ENCODE data around the gene TPD52L2.

TPD52L2 gene

DNA sequence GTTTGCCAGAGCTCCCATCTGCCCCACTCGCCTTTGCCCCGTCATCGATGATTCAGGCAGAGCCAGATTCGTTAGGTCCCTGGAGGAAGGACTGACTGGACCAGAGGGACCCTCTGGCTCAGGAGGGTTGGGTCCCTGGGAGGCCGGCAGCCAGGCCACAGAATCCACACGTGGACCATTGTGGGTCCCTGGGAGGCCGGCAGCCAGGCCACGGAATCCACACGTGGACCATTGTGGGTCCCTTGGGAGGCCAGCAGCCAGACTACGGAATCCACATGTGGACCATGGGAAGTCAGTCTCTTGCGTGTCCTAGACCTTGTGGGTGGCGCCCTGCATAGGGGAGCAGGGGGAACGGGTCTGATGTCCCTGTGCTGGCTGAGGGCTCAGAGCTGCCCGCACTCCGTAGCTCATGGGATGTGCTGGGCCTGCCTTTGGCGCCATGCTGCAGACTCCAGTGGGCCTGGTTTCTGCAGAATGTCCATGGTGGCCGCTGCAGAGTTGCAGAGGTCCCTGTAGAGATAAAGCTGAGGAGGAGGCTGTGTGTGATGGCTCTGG is 67.6 kb downstream of the TPD52L2 start:
- DNase-seq (ENCODE audit: low read depth) = no peak

DNA sequence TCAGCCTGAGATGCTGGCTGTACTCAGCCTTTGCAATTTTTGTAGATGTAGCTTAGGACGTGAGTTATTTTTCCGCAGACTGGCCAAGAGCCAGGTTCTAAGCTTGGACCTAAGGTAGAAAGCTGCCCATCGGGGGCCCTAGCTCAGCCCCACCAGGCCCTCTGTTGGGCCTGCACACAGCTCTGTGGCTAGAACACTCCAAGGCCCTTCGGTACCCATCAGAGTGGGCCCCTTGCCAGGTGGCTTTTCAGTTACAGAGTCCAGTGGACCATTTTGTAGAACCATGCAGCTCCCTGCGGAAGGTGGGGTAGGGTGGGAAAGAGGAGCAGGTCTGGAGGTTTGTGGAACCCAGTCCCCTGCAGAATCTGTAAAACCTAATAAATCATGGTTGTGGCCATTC is 68.6 kb downstream of the TPD52L2 start:
- no peak for DNase-seq (ENCODE audit: low read depth)

DNA sequence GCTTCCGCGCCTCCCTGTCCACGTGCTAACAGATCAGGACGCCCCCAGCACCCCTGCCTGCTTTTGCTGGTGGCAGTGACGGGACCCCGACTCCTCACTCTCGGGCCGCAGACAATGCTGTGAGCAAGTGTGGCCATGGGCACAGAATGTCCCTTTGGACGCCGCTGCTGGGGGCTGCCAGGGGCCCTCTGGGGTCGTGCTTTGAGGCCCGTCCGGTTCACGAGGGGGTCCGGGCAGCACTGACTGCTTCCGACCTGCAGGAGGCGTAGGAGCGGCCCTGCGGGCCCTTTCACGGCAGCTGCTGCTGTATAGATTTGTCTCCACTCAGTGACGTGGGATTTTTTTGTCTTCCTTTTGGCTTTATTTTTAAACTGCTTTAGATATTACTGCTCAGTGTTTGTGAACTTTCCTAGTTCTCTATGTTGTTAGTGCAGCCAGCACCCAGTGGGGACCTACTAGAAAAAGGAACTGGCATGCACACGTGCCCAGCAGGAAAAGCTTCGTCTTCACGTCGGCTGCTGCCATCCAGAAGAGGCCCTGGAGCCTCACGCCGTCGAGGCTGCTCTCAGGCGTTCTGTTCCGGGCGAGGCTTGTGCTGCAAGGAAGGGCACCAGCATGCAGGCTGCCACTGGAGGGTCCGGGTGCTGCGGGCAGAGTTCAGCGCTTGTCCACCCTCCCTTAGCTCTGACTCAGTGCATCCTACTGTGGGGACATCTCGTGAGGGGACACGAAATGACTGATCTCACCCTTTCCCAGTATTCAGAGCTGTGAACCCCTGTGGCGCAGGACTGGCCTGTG is 69.4 kb downstream of the TPD52L2 start:
- no peak for DNase-seq (ENCODE audit: low read depth)

DNA sequence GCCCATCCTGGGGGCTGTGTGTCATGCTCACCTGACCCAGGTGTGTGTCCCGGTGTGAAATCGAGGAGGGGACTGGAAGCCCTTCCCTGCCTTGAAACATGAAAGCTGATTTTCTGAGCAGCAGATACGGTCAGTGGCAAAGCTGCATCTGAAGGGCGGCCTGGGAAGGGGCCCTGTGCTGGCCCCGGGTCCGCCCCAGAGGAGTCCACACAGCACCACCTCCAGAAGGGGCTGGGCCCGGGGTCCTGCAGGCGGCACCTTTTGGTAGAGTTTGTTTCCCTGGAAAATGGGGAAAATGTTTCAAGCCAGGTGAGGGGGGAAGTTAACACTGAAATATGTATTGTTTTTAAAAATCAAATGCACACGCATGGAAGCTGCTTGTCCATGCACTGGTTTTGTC is 70.4 kb downstream of the TPD52L2 start:
- no peak for DNase-seq (ENCODE audit: low read depth)

DNA sequence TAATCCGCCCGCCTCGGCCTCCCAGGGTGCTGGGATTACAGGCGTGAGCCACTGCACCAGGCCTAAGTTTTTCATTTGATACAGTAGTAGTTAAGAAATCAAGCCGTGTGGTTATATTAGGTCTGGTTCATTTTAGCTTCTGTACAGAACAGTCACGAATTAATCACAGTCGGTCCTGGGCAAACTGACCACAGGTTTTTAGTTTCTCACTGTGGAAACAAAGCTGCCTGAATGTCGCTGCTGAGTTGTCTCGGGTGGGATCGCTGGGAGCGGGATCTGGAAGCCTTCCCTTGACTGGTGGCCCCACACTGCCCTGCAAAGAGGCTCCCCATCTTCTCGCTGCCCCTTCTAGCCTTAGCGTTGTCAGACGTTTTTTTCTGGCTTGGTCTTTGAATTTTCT is 72.5 kb downstream of the TPD52L2 start:
- DNase-seq (ENCODE audit: low read depth) = no peak

DNA sequence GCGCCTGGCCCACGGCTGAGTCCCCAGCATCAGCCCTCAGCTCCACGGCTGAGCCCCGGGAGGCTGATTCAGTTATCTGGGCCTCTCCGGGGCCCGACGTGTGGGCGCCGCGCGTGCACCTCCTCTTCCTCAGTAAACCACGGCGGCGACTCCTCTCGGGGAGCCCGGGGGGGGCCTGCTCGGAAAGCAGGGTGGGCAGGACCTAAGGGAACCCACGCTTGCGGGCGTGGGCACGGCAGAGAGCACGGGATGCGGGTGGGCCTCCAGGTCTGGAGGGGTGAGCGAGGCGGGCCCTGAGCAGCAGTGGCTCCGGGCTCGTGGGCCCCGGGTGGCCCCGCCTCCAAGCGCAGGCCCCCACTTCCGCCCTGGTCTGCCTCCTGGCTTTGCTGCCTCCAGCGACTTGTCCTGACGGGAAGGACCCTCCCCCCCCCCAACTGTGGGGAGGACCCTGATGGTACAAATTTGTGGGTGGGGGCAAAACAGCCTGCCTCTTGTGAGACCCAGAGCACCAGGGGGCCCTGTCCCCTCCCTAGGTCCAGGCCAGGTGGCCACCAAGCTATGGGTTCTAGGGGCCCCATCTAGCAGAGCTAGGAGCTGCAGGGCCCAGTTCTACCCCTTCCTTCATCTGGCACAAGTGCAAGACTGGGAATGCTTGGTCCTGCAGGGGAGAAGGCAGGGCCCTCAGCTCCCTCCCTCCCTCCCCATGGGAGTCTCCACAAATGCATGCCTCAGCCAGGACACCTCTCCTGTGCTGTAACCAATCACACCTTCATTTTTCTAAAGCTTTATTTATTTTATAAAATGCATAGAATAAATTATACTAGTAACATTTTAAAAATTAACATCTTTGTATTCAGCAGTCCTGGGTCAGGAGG is 74.2 kb downstream of the TPD52L2 start:
- no peak for DNase-seq (ENCODE audit: low read depth)

DNA sequence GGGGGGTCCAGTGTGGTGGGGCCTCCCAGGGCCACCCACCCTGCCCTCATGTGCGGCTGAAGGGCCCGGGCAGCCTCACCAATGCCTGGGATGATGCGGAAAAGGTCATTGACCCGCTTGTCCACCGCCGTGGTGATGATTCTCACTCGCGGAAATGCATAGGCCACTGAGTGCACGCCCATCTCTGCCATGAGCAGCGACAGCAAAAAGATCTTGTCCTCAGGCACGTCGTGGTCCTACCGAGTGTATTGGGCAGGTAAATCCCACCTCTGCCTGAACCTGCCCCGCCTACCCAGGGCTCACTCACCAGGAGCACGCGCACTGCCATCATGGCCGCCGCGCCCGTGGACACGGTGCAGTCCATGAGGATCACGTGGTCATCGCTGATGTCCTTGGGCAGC is 75.0 kb downstream of the TPD52L2 start:
- DNase-seq (ENCODE audit: low read depth) = no peak

DNA sequence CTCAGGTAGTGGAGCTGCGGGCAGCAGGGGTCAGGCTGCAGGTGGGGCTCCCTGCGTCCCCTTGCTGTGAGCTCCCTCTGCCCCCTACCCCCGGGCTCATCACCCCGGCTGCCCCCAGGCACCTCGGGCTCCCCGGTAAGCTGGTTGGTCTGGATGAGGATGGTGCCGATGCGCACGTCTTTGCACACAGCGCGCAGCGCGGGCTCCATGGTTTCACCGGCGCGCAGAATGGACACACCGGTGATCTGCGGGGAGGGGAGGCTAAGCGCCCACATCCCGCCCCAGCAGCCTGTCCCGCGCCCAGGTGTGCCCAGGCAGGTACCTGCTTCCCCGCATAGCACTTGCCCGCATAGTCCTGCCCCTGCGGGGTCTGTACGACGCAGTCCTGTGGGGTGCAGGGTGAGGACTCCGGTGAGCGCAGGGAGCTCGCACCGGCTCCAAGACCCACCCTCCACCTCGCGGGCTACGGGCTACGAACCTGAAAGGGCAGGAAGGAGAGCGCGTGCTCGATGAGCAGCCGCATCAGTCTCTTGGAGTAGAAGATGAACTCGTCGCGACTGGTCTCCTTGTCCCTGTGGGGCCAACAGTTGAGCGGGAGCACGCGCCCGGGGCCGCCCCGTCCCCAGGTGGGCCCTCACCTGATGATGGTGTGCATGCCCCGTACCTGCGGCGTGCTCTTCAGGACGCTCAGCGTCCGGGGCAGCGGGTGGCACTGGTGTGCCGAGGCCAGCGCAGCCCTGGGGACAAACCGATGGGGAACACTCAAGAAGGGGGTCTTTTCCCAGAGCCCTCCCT is 75.6 kb downstream of the TPD52L2 start:
- DNase-seq (ENCODE audit: low read depth) = no peak

All from activated gamma-delta T cell treated with anti-CD3 and anti-CD28 coated beads, Interleukin-2, amount 50 U/mL, for 16 hours (primary cell).